ENCODE data around the gene ZDHHC8. TPM values are rescaled to one million over a fixed set of nuclear protein-coding genes. Genes with fewer than 3 reads are reported as not detected.

Gene ZDHHC8
- polyA plus RNA-seq, 1 donor (not counting 4 experiments of a cell fraction or from before 2014, with no cell fraction given): 16.0 TPM

- dilution Hi-C loops (cut with MboI; ENCODE audit: extremely low pct_ligation_motif_present, low sequenced_read_pairs): no loop called here
- no peak for FAIRE-seq
- H3K9ac ChIP-seq (ENCODE audit: control insufficient read depth, extremely low read depth, insufficient read depth, low read length): no peak overlapping the region
Measured at GRCh38 chr22:20102203-20102780, 29.3 kb upstream of the ZDHHC8 start.

DNA sequence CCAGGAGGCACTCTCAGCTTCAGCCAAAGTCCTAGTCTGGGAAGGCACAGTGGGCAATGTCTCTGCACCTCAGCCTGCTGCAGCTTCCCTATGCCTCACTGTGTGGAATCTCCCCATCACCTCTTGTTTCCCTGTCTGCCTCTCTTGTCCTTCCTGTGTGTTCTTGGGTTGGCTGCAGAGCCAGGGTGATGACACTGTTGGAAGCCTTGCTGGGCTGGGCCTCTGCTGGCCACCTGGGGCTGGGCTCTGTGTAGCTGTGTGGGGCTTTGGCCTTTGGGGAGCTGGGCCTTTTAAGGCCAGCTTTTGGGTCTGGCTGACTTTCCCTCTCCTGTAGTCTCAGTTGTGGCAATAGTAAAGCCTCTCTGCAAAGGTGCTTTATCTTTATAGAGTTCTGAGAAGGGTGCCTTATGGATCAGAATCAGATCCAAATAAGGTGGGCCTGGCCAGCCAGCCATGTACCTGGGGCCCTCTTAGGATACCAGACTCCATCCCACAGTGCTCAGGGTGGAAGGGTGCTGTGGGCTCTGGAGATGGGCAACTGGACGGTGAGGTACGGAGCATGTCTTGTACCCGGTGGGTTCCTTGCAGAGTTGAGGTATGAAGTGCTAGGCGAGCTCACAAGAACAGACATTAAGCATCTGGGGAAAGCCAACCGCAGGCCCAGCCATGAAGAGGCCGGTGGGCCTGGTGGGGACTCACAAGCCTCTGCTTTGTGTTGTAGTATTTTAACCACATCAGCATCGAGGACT, 26.0 kb upstream of the ZDHHC8 start:
- no peaks in the 10 kb centered on the region for H4K20me1 ChIP-seq (ENCODE audit: control insufficient read depth, extremely low read depth, insufficient read depth, low read length)
- dilution Hi-C loops (cut with MboI; ENCODE audit: extremely low pct_ligation_motif_present, low sequenced_read_pairs): no loop called here

More at GRCh38 chr22:20102203-20102780, 29.3 kb upstream of the ZDHHC8 start:
- H3K27ac ChIP-seq (ENCODE audit: control insufficient read depth, insufficient read depth, low read length): no peak overlapping the region
- no peak overlapping the region for H3K4me3 ChIP-seq (ENCODE audit: control insufficient read depth in 2 of 3, extremely low read depth in 1 of 3, insufficient read depth in 2 of 3, low read depth in 1 of 3, low read length in 3 of 3)
- H3K79me2 ChIP-seq (ENCODE audit: control insufficient read depth, insufficient read depth, low read length): peaks cover 34% of the 10 kb centered on the region
- H3K9me3 ChIP-seq (ENCODE audit: control insufficient read depth, low read depth, low read length): no peaks in the 10 kb centered on the region
- no peak overlapping the region for H3K4me2 ChIP-seq (ENCODE audit: control insufficient read depth, extremely low read depth, insufficient read depth, low read depth, low read length)
- no peaks in the 10 kb centered on the region for H3K27me3 ChIP-seq (ENCODE audit: control insufficient read depth, extremely low read depth, insufficient read depth, low read length)
- H2AFZ ChIP-seq (ENCODE audit: control insufficient read depth, low read length): no peak overlapping the region
- DNase-seq (ENCODE audit: low read depth, low spot score): no peak
- H3K4me1 ChIP-seq (ENCODE audit: control insufficient read depth, extremely low read depth, insufficient read depth, low read length): peaks cover 10% of the 10 kb centered on the region
- no peaks in the 10 kb centered on the region for H4K20me1 ChIP-seq (ENCODE audit: control insufficient read depth, extremely low read depth, insufficient read depth, low read length)
- no peak for TF ChIP-seq EZH2 (IDR thresholded peaks at IDR 0.05; ENCODE audit: low read length)
- TF ChIP-seq CTCF (optimal IDR thresholded peaks at IDR 0.05 in 1 of 3, IDR thresholded peaks at IDR 0.05 in 1 of 3, conservative IDR thresholded peaks at IDR 0.05 in 1 of 3; ENCODE audit: extremely low read depth in 1 of 3, insufficient read depth in 2 of 3, low read length in 3 of 3): peak in 1 of 3 experiments; percentile 10
- H3K36me3 ChIP-seq (ENCODE audit: control insufficient read depth in 2 of 2, extremely low read depth in 1 of 2, insufficient read depth in 2 of 2, low read length in 2 of 2): peaks cover 39 to 53% of the 10 kb centered on the region in 2 experiments
- no peaks in the 10 kb centered on the region for H3K9me1 ChIP-seq (ENCODE audit: control insufficient read depth, extremely low read depth, insufficient read depth, low read length)

More for the DNA sequence above, 26.0 kb upstream of the ZDHHC8 start:
- Histone ChIP-seq H3K4me2 (ENCODE audit: control insufficient read depth, extremely low read depth, insufficient read depth, low read depth, low read length) (no peak overlapping the region), H2AFZ (ENCODE audit: control insufficient read depth, low read length) (no peak overlapping the region), H3K9me3 (ENCODE audit: control insufficient read depth, low read depth, low read length) (no peaks in the 10 kb centered on the region), H3K36me3 (ENCODE audit: control insufficient read depth in 2 of 2, extremely low read depth in 1 of 2, insufficient read depth in 2 of 2, low read length in 2 of 2) (peaks cover 50 to 58% of the 10 kb centered on the region in 2 experiments), H3K9me1 (ENCODE audit: control insufficient read depth, extremely low read depth, insufficient read depth, low read length) (no peaks in the 10 kb centered on the region), H3K79me2 (ENCODE audit: control insufficient read depth, insufficient read depth, low read length) (peaks cover 31% of the 10 kb centered on the region), H3K4me3 (ENCODE audit: control insufficient read depth in 2 of 3, extremely low read depth in 1 of 3, insufficient read depth in 2 of 3, low read depth in 1 of 3, low read length in 3 of 3) (no peak overlapping the region), H3K9ac (ENCODE audit: control insufficient read depth, extremely low read depth, insufficient read depth, low read length) (no peak overlapping the region), H3K27ac (ENCODE audit: control insufficient read depth, insufficient read depth, low read length) (no peak overlapping the region), H3K4me1 (ENCODE audit: control insufficient read depth, extremely low read depth, insufficient read depth, low read length) (peaks cover 5% of the 10 kb centered on the region), H3K27me3 (ENCODE audit: control insufficient read depth, extremely low read depth, insufficient read depth, low read length) (no peaks in the 10 kb centered on the region)
- TF ChIP-seq EZH2 (IDR thresholded peaks at IDR 0.05; ENCODE audit: low read length): no peak
- no peak for TF ChIP-seq CTCF (optimal IDR thresholded peaks at IDR 0.05 in 1 of 3, IDR thresholded peaks at IDR 0.05 in 1 of 3, conservative IDR thresholded peaks at IDR 0.05 in 1 of 3; ENCODE audit: extremely low read depth in 1 of 3, insufficient read depth in 2 of 3, low read length in 3 of 3)
- FAIRE-seq: no peak
- no peak for DNase-seq (ENCODE audit: low read depth, low spot score)
